Panc1 (cell line): Measurements from ENCODE around the gene GDF7. TPM values are rescaled to one million over a fixed set of nuclear protein-coding genes. Genes with fewer than 3 reads are reported as not detected.
"Not testable (repeated sequence)": the region's sequence is repeated elsewhere in the genome, so short reads cannot be mapped to it uniquely, and the experiment has no call there.

Experiments used
- ATAC-seq: fragments of 200-7000 bp; cut with Tn5 transposase; 2 replicates; pipeline ENCODE4 v1.9.1; 2020; ENCODE audit warnings: mild to moderate bottlenecking, moderate library complexity
- BruUV-seq: library from RNA; stranded (reverse); fragments of 400-500 nt; replicated peaks from 2 replicates; lab custom pipeline; 2021; lab: Mats Ljungman, UMichigan
- CTCF ChIA-PET: fragments of 300-600 bp; sonication (Branson Sonifier 250); formaldehyde crosslinking; loops from one replicate; lab custom pipeline; 2022; ENCODE audit warnings: antibody characterized with exemption; lab: Charles Lee
- POLR2A ChIA-PET: fragments of 300-600 bp; sonication (Branson Sonifier 250); formaldehyde crosslinking; loops from one replicate; lab custom pipeline; 2022; ENCODE audit warnings: antibody characterized with exemption; lab: Charles Lee
- DNase-seq: peaks from one replicate; pipeline ENCODE4 v3.0.0-alpha.2; 2010; ENCODE audit warnings: low read depth, low spot score
- H3K27ac ChIP-seq: 2 replicates; pipeline ENCODE4 v1.5.1; 2011; ENCODE audit warnings: mild to moderate bottlenecking, low read length, inconsistent platforms
- H3K27me3 ChIP-seq: fragments of 200-500 bp; sonication (Bioruptor generic); 2 replicates; pipeline ENCODE4 v1.6.0; 2014; ENCODE audit warnings: low read length, inconsistent platforms; ENCODE audit not compliant: control insufficient read depth, insufficient read depth
- H3K36me3 ChIP-seq: fragments of 200-500 bp; sonication (Bioruptor generic); 2 replicates; pipeline ENCODE4 v1.5.1; 2014; ENCODE audit warnings: inconsistent platforms, mild to moderate bottlenecking, low read length, moderate library complexity; ENCODE audit not compliant: control insufficient read depth, insufficient read depth
- H3K4me1 ChIP-seq: 2 replicates; pipeline ENCODE4 v1.5.1; 2011; ENCODE audit warnings: inconsistent platforms, mild to moderate bottlenecking, low read length, moderate library complexity; ENCODE audit not compliant: control insufficient read depth, insufficient read depth
- H3K4me3 ChIP-seq, 2 experiments: 2 replicates each; pipeline ENCODE4 v1.5.1; 2011 to 2012; ENCODE audit warnings: low read depth in 2 of 2, low read length in 2 of 2, mild to moderate bottlenecking in 2 of 2, inconsistent platforms in 1 of 2, moderate library complexity in 1 of 2
- H3K9me3 ChIP-seq: fragments of 200-500 bp; sonication (Bioruptor generic); 2 replicates; pipeline ENCODE4 v1.5.1; 2014; ENCODE audit warnings: low read depth, mild to moderate bottlenecking, inconsistent platforms, low read length, moderate library complexity; ENCODE audit not compliant: control insufficient read depth, insufficient read depth
- POLR2AphosphoS5 ChIP-seq: IDR thresholded peaks from 2 replicates; pipeline ENCODE4 v1.6.1; 2012; ENCODE audit warnings: mild to moderate bottlenecking, low read depth, low read length, moderate library complexity
- SIN3A ChIP-seq: IDR thresholded peaks from 2 replicates; pipeline ENCODE4 v1.6.1; 2012; ENCODE audit warnings: low read depth, mild to moderate bottlenecking, low read length, moderate library complexity, borderline replicate concordance; ENCODE audit not compliant: insufficient read depth
- TCF7L2 ChIP-seq: IDR thresholded peaks from 2 replicates; pipeline ENCODE4 v1.6.1; 2011; ENCODE audit warnings: mild to moderate bottlenecking, low read depth, low read length, inconsistent platforms
- in situ Hi-C: cut with HindIII; loops from 2 replicates; pipeline ENCODE4 v1.10.0; 2016; ENCODE audit warnings: low sequenced_read_pairs, low pct_unique_long_range_greater_than_20kb
- intact Hi-C: fragments of 100-400 bp; cut with micrococcal nuclease; formaldehyde crosslinking; loops from one replicate; pipeline ENCODE4 v1.10.0; 2022; ENCODE audit not compliant: unreplicated experiment
- total RNA-seq: library from RNA; stranded (reverse); gene quantifications from one replicate; pipeline ENCODE4 v1.2.1, GENCODE V29; 2021; ENCODE audit not compliant: unreplicated experiment
- TF ChIP-seq, protein P1 (sequence below), 2 experiments: IDR thresholded peaks; 2 replicates each; pipeline ENCODE4 v1.6.1; 2011 to 2012; ENCODE audit warnings: low read depth in 2 of 2, control low read depth in 1 of 2, low read length in 1 of 2, mild to moderate bottlenecking in 1 of 2, moderate library complexity in 1 of 2; ENCODE audit not compliant: insufficient read depth in 1 of 2
- TF ChIP-seq, protein P2 (sequence below): fragments of 450-650 bp; IDR thresholded peaks from 2 replicates; pipeline ENCODE4 v1.5.1; 2017; ENCODE audit warnings: mild to moderate bottlenecking

The GDF7 gene
- total RNA-seq, 1 experiment from 2014 or later = not detected

DNA sequence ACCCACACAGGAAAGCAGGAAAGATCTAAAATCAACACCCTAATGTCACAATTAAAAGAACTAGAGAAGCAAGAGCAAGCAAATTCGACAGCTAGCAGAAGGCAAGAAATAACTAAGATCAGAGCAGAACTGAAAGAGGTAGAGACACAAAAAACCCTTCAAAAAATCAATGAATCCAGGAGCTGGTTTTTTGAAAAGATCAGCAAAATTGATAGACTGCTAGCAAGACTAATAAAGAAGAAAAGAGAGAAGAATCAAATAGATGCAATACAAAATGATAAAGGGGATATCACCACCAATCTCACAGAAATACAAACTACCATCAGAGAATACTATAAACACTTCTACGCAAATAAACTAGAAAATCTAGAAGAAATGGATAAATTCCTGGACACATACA, 47.5 kb downstream of the GDF7 start:
- BruUV-seq, H3K4me3 ChIP-seq, intact Hi-C loops, H3K9me3 ChIP-seq, in situ Hi-C loops, H3K4me1 ChIP-seq, CTCF ChIA-PET, ATAC-seq, H3K27ac ChIP-seq, H3K27me3 ChIP-seq, POLR2A ChIA-PET, DNase-seq, H3K36me3 ChIP-seq: not testable (repeated sequence)

GRCh38 chr2:20716164-20716563, 49.2 kb downstream of the GDF7 start:
- in situ Hi-C loops, ATAC-seq, H3K4me1 ChIP-seq, H3K9me3 ChIP-seq, DNase-seq, H3K36me3 ChIP-seq, H3K4me3 ChIP-seq, intact Hi-C loops, POLR2A ChIA-PET, BruUV-seq, H3K27ac ChIP-seq, H3K27me3 ChIP-seq, CTCF ChIA-PET: not testable (repeated sequence)

DNA sequence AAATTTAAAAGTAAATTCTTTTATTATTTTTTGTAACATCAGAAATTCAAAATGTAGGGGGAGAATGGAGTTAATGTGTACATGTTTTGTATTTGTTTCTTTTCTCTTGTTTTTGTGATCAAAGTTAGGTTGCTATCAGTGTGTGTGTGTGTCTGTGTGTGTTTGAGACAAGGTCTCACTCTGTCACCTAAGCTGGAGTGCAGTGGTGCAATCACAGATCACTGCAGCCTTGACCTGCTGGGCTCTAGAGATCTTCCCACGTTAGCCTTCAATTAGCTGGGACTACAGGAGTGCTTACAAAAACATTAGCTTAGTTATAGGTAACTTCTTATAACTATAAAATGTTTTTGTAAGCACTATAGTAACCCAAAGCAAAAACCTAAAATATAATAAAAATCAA, 50.7 kb downstream of the GDF7 start:
- DNase-seq = no peak

More for the DNA sequence above, 50.7 kb downstream of the GDF7 start:
- Histone ChIP-seq H3K4me3 (no peak overlapping the region), H3K36me3 (no peaks in the 10 kb centered on the region), H3K9me3 (no peaks in the 10 kb centered on the region; the same call in 1 of the 2 replicates), H3K4me1 (no peaks in the 10 kb centered on the region), H3K27ac (no peak overlapping the region), H3K27me3 (no peaks in the 10 kb centered on the region)
- in situ Hi-C loops = no loop called here
- TF ChIP-seq TCF7L2 (no peak), POLR2AphosphoS5 (no peak), SIN3A (no peak)
- TF ChIP-seq, protein P1, sequence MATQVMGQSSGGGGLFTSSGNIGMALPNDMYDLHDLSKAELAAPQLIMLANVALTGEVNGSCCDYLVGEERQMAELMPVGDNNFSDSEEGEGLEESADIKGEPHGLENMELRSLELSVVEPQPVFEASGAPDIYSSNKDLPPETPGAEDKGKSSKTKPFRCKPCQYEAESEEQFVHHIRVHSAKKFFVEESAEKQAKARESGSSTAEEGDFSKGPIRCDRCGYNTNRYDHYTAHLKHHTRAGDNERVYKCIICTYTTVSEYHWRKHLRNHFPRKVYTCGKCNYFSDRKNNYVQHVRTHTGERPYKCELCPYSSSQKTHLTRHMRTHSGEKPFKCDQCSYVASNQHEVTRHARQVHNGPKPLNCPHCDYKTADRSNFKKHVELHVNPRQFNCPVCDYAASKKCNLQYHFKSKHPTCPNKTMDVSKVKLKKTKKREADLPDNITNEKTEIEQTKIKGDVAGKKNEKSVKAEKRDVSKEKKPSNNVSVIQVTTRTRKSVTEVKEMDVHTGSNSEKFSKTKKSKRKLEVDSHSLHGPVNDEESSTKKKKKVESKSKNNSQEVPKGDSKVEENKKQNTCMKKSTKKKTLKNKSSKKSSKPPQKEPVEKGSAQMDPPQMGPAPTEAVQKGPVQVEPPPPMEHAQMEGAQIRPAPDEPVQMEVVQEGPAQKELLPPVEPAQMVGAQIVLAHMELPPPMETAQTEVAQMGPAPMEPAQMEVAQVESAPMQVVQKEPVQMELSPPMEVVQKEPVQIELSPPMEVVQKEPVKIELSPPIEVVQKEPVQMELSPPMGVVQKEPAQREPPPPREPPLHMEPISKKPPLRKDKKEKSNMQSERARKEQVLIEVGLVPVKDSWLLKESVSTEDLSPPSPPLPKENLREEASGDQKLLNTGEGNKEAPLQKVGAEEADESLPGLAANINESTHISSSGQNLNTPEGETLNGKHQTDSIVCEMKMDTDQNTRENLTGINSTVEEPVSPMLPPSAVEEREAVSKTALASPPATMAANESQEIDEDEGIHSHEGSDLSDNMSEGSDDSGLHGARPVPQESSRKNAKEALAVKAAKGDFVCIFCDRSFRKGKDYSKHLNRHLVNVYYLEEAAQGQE (IDR thresholded peaks at IDR 0.05; ENCODE audit: insufficient read depth in 1 of 2, low read depth in 2 of 2, low read length in 1 of 2) = no peak
- TF ChIP-seq, protein P2, sequence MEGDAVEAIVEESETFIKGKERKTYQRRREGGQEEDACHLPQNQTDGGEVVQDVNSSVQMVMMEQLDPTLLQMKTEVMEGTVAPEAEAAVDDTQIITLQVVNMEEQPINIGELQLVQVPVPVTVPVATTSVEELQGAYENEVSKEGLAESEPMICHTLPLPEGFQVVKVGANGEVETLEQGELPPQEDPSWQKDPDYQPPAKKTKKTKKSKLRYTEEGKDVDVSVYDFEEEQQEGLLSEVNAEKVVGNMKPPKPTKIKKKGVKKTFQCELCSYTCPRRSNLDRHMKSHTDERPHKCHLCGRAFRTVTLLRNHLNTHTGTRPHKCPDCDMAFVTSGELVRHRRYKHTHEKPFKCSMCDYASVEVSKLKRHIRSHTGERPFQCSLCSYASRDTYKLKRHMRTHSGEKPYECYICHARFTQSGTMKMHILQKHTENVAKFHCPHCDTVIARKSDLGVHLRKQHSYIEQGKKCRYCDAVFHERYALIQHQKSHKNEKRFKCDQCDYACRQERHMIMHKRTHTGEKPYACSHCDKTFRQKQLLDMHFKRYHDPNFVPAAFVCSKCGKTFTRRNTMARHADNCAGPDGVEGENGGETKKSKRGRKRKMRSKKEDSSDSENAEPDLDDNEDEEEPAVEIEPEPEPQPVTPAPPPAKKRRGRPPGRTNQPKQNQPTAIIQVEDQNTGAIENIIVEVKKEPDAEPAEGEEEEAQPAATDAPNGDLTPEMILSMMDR = no peak
- ATAC-seq = no peak
- ChIA-PET POLR2A (no interaction called here), CTCF (no interaction called here)
- no TSS peak for BruUV-seq
- intact Hi-C loops = no loop called here
